HCT116 (cell line): ENCODE data around the gene CCDC92. TPM values are rescaled to one million over a fixed set of nuclear protein-coding genes. Genes with fewer than 3 reads are reported as not detected.

ENCODE experiments used
- ATAC-seq: fragments of 200-7000 bp; cut with Tn5 transposase; 2 replicates; pipeline ENCODE4 v1.9.1; 2020; ENCODE audit warnings: mild to moderate bottlenecking, moderate library complexity
- BruUV-seq: library from RNA; stranded (reverse); fragments of 400-500 nt; replicated peaks from 2 replicates; lab custom pipeline; 2021; lab: Mats Ljungman, UMichigan
- CTCF ChIA-PET: fragments of 300-600 bp; sonication (Branson Sonifier 250); formaldehyde crosslinking; loops from one replicate; lab custom pipeline; 2021; ENCODE audit warnings: antibody characterized with exemption; lab: Charles Lee
- POLR2A ChIA-PET: fragments of 300-600, 350-600 bp; sonication (Branson Sonifier 250); formaldehyde crosslinking; loops from one replicate; lab custom pipeline; 2021; ENCODE audit warnings: antibody characterized with exemption; lab: Charles Lee
- RAD21 ChIA-PET, 2 experiments: fragments of 300-600 bp; sonication (Branson Sonifier 250); formaldehyde crosslinking; loops; one replicate each; lab custom pipeline; 2023; ENCODE audit warnings: low total read pairs in 2 of 2; ENCODE audit not compliant: uncharacterized antibody in 2 of 2, unreplicated experiment in 2 of 2, low non-redundant PET in 1 of 2; lab: Charles Lee
- DNase-seq: peaks from one replicate; pipeline ENCODE4 v3.0.0-alpha.2; 2010; ENCODE audit warnings: low read depth, low spot score
- H2AFZ ChIP-seq: fragments of 200-600 bp; shearing (Covaris generic), sonication (generic); 2 replicates; pipeline ENCODE4 v1.6.1; 2017; ENCODE audit warnings: low read depth, mixed run types, mixed read lengths, antibody characterized with exemption, low read length; ENCODE audit not compliant: poor library complexity, severe bottlenecking
- H3K27ac ChIP-seq: 2 replicates; pipeline ENCODE4 v1.5.1; 2012; ENCODE audit warnings: low read depth, low read length
- H3K27me3 ChIP-seq: fragments of 200-600 bp; sonication (generic); 2 replicates; pipeline ENCODE4 v1.6.1; 2016; ENCODE audit warnings: mixed run types, low read length, mixed read lengths; ENCODE audit not compliant: insufficient read depth
- H3K36me3 ChIP-seq, 2 experiments: fragments of 200-500 bp in 1 of 2; fragments of 200-600 bp in 1 of 2; sonication (Bioruptor generic) in 1 of 2; sonication (generic) in 1 of 2; 2 replicates each; pipeline versions ENCODE4 v1.5.1 to v1.6.1; 2014 to 2016; ENCODE audit warnings: low read length in 2 of 2, inconsistent platforms in 1 of 2, mixed read lengths in 1 of 2, mixed run types in 1 of 2; ENCODE audit not compliant: insufficient read depth in 2 of 2, control insufficient read depth in 1 of 2
- H3K4me1 ChIP-seq, 2 experiments: fragments of 200-600 bp in 1 of 2; sonication (generic) in 1 of 2; 2 replicates each; pipeline versions ENCODE4 v1.5.1 to v1.6.1; 2012 to 2017; ENCODE audit warnings: low read length in 2 of 2, inconsistent platforms in 1 of 2, mild to moderate bottlenecking in 1 of 2, mixed read lengths in 1 of 2, mixed run types in 1 of 2, moderate library complexity in 1 of 2; ENCODE audit not compliant: insufficient read depth in 2 of 2, control insufficient read depth in 1 of 2
- H3K4me2 ChIP-seq: fragments of 200-600 bp; sonication (generic); 2 replicates; pipeline ENCODE4 v1.6.1; 2017; ENCODE audit warnings: mixed run types, low read length, mixed read lengths
- H3K4me3 ChIP-seq, 2 experiments: fragments of 200-600 bp in 1 of 2; sonication (generic) in 1 of 2; replicated peaks in 1 of 2; 2 replicates each; pipeline ENCODE4 v1.5.1; 2011 to 2016; ENCODE audit warnings: low read length in 2 of 2, control low read depth in 1 of 2, low read depth in 1 of 2, mild to moderate bottlenecking in 1 of 2, mixed read lengths in 1 of 2, mixed run types in 1 of 2
- H3K79me2 ChIP-seq: fragments of 200-600 bp; sonication (generic); 2 replicates; pipeline ENCODE4 v1.6.1; 2017; ENCODE audit warnings: mild to moderate bottlenecking, mixed run types, low read length, moderate library complexity, mixed read lengths; ENCODE audit not compliant: insufficient read depth
- H3K9ac ChIP-seq: fragments of 200-600 bp; sonication (generic); 2 replicates; pipeline ENCODE4 v1.6.1; 2016; ENCODE audit warnings: low read length, mixed read lengths
- H3K9me2 ChIP-seq: fragments of 200-600 bp; sonication (generic), shearing (Covaris generic); 2 replicates; pipeline ENCODE4 v1.6.1; 2017; ENCODE audit warnings: mixed run types, mild to moderate bottlenecking, moderate library complexity; ENCODE audit not compliant: insufficient read depth
- H3K9me3 ChIP-seq, 2 experiments: fragments of 200-500 bp in 1 of 2; fragments of 200-600 bp in 1 of 2; sonication (Bioruptor generic) in 1 of 2; sonication (generic) in 1 of 2; 2 replicates each; pipeline ENCODE4 v1.6.1; 2014 to 2017; ENCODE audit warnings: low read length in 2 of 2, mixed read lengths in 2 of 2, inconsistent platforms in 1 of 2, low read depth in 1 of 2, mild to moderate bottlenecking in 1 of 2, mixed run types in 1 of 2, moderate library complexity in 1 of 2; ENCODE audit not compliant: control insufficient read depth in 1 of 2, insufficient read depth in 1 of 2
- H4K20me1 ChIP-seq: fragments of 200-600 bp; sonication (generic), shearing (Covaris generic); 2 replicates; pipeline ENCODE4 v1.6.1; 2017; ENCODE audit warnings: mixed run types, mild to moderate bottlenecking, moderate library complexity; ENCODE audit not compliant: insufficient read depth
- CTCF ChIP-seq, 3 experiments: fragments of 200-600 bp in 1 of 3; sonication (generic) in 1 of 3; IDR thresholded peaks in 2 of 3; conservative IDR thresholded peaks in 1 of 3; 2 replicates each; pipeline ENCODE4 v1.5.1; 2012 to 2017; ENCODE audit warnings: low read depth in 2 of 3, low read length in 2 of 3, antibody characterized with exemption in 1 of 3, borderline replicate concordance in 1 of 3, control low read depth in 1 of 3, mild to moderate bottlenecking in 1 of 3, mixed read lengths in 1 of 3, mixed run types in 1 of 3, moderate library complexity in 1 of 3; ENCODE audit not compliant: insufficient read depth in 1 of 3
- EZH2 ChIP-seq: fragments of 200-600 bp; sonication (generic); IDR thresholded peaks from 2 replicates; pipeline ENCODE4 v1.6.1; 2017; ENCODE audit warnings: antibody characterized with exemption, mixed run types
- POLR2AphosphoS5 ChIP-seq: IDR thresholded peaks from 2 replicates; pipeline ENCODE4 v1.6.1; 2011; ENCODE audit warnings: mild to moderate bottlenecking, low read depth, low read length, moderate library complexity
- RAD21 ChIP-seq: IDR thresholded peaks from 2 replicates; pipeline ENCODE4 v1.6.1; 2012; ENCODE audit warnings: low read depth, mild to moderate bottlenecking
- SIN3A ChIP-seq: IDR thresholded peaks from 2 replicates; pipeline ENCODE4 v1.6.1; 2012; ENCODE audit warnings: low read depth
- SP1 ChIP-seq: IDR thresholded peaks from 2 replicates; pipeline ENCODE4 v1.6.1; 2012; ENCODE audit warnings: low read depth
- SRF ChIP-seq: IDR thresholded peaks from 2 replicates; pipeline ENCODE4 v1.6.1; 2012; ENCODE audit warnings: low read depth
- YY1 ChIP-seq: IDR thresholded peaks from 2 replicates; pipeline ENCODE4 v1.6.1; 2011; ENCODE audit warnings: low read length, low read depth, moderate library complexity, mild to moderate bottlenecking; ENCODE audit not compliant: insufficient replicate concordance; ENCODE audit errors: extremely low read depth
- ZBTB33 ChIP-seq: IDR thresholded peaks from 2 replicates; pipeline ENCODE4 v1.6.1; 2011; ENCODE audit warnings: mild to moderate bottlenecking, low read length, moderate library complexity; ENCODE audit not compliant: insufficient replicate concordance; ENCODE audit errors: extremely low read depth
- intact Hi-C: fragments of 100-400 bp; cut with micrococcal nuclease; formaldehyde crosslinking; loops from 2 replicates; pipeline ENCODE4 v1.10.0; 2022
- total RNA-seq: library from RNA; stranded (reverse); gene quantifications from one replicate; pipeline ENCODE4 v1.2.1, GENCODE V29; 2021; ENCODE audit not compliant: unreplicated experiment
- TF ChIP-seq, protein P1 (sequence below): IDR thresholded peaks from 2 replicates; pipeline ENCODE4 v1.6.1; 2012

CCDC92 gene
- total RNA-seq, 1 experiment from 2014 or later, result 9.7 TPM

DNA sequence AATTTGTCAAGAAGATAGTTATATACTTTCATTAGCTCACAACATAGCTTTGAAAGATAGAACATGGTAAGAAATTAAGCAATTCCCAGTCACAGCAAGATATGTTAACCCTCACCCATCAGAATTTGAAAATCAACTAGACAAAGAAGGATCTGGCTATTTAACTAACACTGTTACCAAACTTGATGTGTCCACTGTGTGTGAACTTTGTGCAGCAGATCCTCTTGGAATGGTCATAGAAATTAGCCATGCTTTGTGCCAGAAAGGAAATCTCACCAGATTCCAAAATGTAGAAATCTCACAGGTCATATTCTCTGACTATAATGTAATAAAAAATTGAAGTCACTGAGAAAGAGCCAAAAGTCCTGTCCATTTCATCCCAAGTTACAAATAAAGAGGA lies 46.5 kb upstream of the CCDC92 start:
- H3K27me3 ChIP-seq, result no peaks in the 10 kb centered on the region
- BruUV-seq, result no TSS peak
- RAD21 ChIA-PET, result no interaction called here
- ATAC-seq (no peak), DNase-seq (no peak)
- no peak overlapping the region for H2AFZ ChIP-seq
- intact Hi-C loops, result no loop called here
- no peaks in the 10 kb centered on the region for H3K4me1 ChIP-seq
- no peaks in the 10 kb centered on the region for H3K36me3 ChIP-seq
- H3K9me3 ChIP-seq, result no peaks in the 10 kb centered on the region
- POLR2A ChIA-PET, result no interaction called here
- CTCF ChIA-PET, result interaction anchor here (0.9 kb wide), 1 partner anchor 13 kb away, joined by 3 read pairs; no protein-coding TSS in a partner anchor
- H4K20me1 ChIP-seq, result no peaks in the 10 kb centered on the region
- no peak overlapping the region for H3K27ac ChIP-seq
- no peak overlapping the region for H3K4me2 ChIP-seq
- H3K4me3 ChIP-seq, result no peak overlapping the region
- no peaks in the 10 kb centered on the region for H3K79me2 ChIP-seq
- no peak overlapping the region for H3K9ac ChIP-seq
- no peaks in the 10 kb centered on the region for H3K9me2 ChIP-seq
- TF ChIP-seq SIN3A (no peak), SP1 (no peak), ZBTB33 (no peak), CTCF (IDR thresholded peaks at IDR 0.05 in 2 of 3, conservative IDR thresholded peaks at IDR 0.05 in 1 of 3; ENCODE audit: borderline replicate concordance in 1 of 3, insufficient read depth in 1 of 3, low read depth in 2 of 3, low read length in 2 of 3) (no peak), SRF (no peak), POLR2AphosphoS5 (no peak), RAD21 (no peak), EZH2 (no peak), YY1 (no peak)
- TF ChIP-seq, protein P1, sequence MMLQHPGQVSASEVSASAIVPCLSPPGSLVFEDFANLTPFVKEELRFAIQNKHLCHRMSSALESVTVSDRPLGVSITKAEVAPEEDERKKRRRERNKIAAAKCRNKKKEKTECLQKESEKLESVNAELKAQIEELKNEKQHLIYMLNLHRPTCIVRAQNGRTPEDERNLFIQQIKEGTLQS, result no peak
